PFSK-1 (cell line): Measurements from ENCODE around the gene MYH7.

Source experiments
- FOXP2 ChIP-seq: optimal IDR thresholded peaks from 2 replicates; pipeline ENCODE3; 2011; ENCODE audit warnings: borderline replicate concordance, control low read depth, inconsistent platforms; ENCODE audit not compliant: insufficient read depth; ENCODE audit errors: extremely low read length, extremely low read depth
- POLR2AphosphoS5 ChIP-seq: IDR thresholded peaks from 2 replicates; pipeline ENCODE4 v1.6.1; 2012; ENCODE audit warnings: low read depth, mild to moderate bottlenecking, control low read depth, low read length, moderate library complexity
- SIN3A ChIP-seq: IDR thresholded peaks from 2 replicates; pipeline ENCODE4 v1.6.1; 2012; ENCODE audit warnings: mild to moderate bottlenecking, low read length, moderate library complexity, borderline replicate concordance; ENCODE audit not compliant: insufficient read depth
- TAF1 ChIP-seq: IDR thresholded peaks from 2 replicates; pipeline ENCODE4 v1.6.1; 2012; ENCODE audit warnings: low read length, control low read depth, borderline replicate concordance; ENCODE audit not compliant: insufficient read depth
- TF ChIP-seq, protein P1 (sequence below), 2 experiments: IDR thresholded peaks; 2 replicates each; pipeline versions ENCODE4 v1.6.1 to v1.8.0; 2011 to 2012; ENCODE audit warnings: low read depth in 2 of 2, low read length in 2 of 2, control low read depth in 1 of 2, inconsistent platforms in 1 of 2, mild to moderate bottlenecking in 1 of 2, moderate library complexity in 1 of 2; ENCODE audit not compliant: insufficient read depth in 1 of 2

Gene MYH7

DNA sequence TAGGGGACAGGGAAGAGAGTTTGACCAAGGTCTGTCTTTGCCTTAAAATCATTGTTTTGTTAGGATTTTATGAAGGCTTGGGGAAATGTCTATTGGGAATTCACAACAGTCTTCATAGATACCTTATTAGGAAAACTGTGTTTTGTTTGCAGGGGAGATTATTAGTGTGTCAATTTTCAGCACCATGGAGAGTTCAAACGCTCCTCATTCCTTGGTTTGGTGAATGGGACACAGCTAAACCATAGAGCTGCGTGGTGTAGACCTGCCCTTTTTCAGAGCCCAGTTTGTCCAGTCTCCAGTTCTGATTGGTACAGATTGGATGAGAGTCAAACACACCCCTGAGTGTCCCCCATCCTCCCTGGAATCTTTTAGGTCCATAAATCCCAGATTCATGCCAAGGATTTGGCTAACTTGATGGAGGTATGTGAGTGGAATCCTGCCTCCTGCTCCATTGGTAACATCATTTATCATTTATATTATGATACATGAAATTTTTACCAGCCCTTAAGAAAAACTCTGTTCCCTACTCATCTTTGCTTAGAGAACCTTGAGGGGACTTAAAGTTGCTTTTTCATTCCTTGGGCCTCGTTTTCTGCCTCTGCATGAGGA, 46.0 kb upstream of the MYH7 start:
- TF ChIP-seq SIN3A (no peak), TAF1 (no peak)
- TF ChIP-seq, protein P1, sequence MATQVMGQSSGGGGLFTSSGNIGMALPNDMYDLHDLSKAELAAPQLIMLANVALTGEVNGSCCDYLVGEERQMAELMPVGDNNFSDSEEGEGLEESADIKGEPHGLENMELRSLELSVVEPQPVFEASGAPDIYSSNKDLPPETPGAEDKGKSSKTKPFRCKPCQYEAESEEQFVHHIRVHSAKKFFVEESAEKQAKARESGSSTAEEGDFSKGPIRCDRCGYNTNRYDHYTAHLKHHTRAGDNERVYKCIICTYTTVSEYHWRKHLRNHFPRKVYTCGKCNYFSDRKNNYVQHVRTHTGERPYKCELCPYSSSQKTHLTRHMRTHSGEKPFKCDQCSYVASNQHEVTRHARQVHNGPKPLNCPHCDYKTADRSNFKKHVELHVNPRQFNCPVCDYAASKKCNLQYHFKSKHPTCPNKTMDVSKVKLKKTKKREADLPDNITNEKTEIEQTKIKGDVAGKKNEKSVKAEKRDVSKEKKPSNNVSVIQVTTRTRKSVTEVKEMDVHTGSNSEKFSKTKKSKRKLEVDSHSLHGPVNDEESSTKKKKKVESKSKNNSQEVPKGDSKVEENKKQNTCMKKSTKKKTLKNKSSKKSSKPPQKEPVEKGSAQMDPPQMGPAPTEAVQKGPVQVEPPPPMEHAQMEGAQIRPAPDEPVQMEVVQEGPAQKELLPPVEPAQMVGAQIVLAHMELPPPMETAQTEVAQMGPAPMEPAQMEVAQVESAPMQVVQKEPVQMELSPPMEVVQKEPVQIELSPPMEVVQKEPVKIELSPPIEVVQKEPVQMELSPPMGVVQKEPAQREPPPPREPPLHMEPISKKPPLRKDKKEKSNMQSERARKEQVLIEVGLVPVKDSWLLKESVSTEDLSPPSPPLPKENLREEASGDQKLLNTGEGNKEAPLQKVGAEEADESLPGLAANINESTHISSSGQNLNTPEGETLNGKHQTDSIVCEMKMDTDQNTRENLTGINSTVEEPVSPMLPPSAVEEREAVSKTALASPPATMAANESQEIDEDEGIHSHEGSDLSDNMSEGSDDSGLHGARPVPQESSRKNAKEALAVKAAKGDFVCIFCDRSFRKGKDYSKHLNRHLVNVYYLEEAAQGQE (IDR thresholded peaks at IDR 0.05; ENCODE audit: insufficient read depth in 1 of 2, low read depth in 2 of 2, low read length in 2 of 2), result peak; percentile 80 to 91

DNA sequence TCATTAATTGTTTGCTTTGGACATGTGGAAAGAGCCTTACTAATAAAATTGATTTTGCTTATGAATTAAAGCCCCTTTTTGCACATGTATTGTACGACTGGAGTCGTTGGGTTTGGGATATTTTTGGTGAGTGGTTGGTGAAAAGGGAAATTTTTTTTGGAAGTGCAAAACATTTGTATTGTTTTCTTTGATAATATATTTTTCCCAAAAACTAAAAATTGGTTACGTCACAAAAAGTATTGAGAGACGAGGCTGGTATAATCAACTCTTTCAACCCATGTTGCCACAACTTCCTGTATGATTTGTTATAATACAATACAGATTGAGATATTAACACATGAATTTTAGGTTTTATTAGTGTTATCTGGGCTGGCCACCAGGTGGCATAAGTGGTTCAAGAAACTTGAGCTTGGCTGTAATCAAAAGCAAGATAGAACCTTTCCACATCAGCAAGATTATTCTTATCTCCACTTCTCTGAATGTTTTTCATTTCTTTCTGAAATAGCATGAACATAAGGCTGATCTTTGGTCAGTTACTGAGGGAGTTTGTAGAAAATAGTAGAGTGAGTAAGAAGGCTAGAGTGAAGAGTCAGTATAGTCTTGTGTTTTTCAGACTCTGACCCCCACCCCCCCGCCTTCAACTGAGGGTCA, 42.8 kb upstream of the MYH7 start:
- no peak for TF ChIP-seq FOXP2
- no peak for TF ChIP-seq TAF1
- TF ChIP-seq, protein P1 (IDR thresholded peaks at IDR 0.05; ENCODE audit: insufficient read depth in 1 of 2, low read depth in 2 of 2, low read length in 2 of 2), result no peak
- no peak for TF ChIP-seq POLR2AphosphoS5
- TF ChIP-seq SIN3A, result no peak

GRCh38 chr14:23470947-23471346, 35.5 kb upstream of the MYH7 start:
- TF ChIP-seq FOXP2, result no peak
- no peak for TF ChIP-seq TAF1
- TF ChIP-seq SIN3A, result no peak
- TF ChIP-seq POLR2AphosphoS5, result no peak
- TF ChIP-seq, protein P1 (IDR thresholded peaks at IDR 0.05; ENCODE audit: insufficient read depth in 1 of 2, low read depth in 2 of 2, low read length in 2 of 2), result no peak

DNA sequence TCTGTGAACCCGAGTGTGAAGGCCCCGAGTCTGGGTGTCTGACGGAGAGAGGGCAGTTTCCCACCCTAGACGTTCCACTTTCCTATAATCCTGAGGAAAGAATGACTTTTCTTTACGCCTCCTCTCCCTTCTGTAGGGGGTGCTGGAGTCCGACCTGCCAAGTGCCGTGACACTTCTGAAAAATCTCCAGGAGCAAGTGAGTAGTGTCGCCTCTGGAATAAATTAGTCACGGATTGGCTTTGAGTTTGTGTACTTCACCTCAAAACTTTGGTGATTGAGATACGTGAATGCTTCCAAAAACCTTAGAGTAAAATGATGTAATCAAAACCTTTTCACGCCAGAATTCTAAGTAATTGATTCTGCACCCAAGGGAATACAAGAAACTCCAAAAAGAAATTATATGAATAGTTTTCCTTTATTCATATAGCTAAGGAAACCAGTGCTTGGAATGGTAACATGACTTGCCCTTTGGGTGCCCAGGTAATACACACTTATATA, 34.5 kb upstream of the MYH7 start:
- TF ChIP-seq POLR2AphosphoS5 (no peak), TAF1 (no peak), FOXP2 (no peak), SIN3A (no peak)
- TF ChIP-seq, protein P1 (IDR thresholded peaks at IDR 0.05; ENCODE audit: insufficient read depth in 1 of 2, low read depth in 2 of 2, low read length in 2 of 2), result no peak
